Nephron progenitor cell (in vitro differentiated cells): ENCODE data around the gene ASB13.
A peak's percentile ranks its signal among the peaks of the same experiment; 100 is the strongest.

Source experiments
- DNase-seq: peaks from one replicate; pipeline ENCODE4 v3.0.0; 2021
- H3K27ac Mint-ChIP-seq: 2 replicates; pipeline ENCODE4 v1.8.0; 2021; ENCODE audit warnings: mild to moderate bottlenecking, moderate library complexity, mixed read lengths
- H3K27me3 Mint-ChIP-seq: 2 replicates; pipeline ENCODE4 v1.8.0; 2021; ENCODE audit warnings: mild to moderate bottlenecking, low read depth, mixed read lengths; ENCODE audit not compliant: poor library complexity
- H3K36me3 Mint-ChIP-seq: 2 replicates; pipeline ENCODE4 v1.8.0; 2021; ENCODE audit warnings: low read depth, mixed read lengths
- H3K4me1 Mint-ChIP-seq: 2 replicates; pipeline ENCODE4 v1.8.0; 2021; ENCODE audit warnings: mixed read lengths
- H3K4me3 Mint-ChIP-seq: 2 replicates; pipeline ENCODE4 v1.8.0; 2021; ENCODE audit warnings: mild to moderate bottlenecking, moderate library complexity, mixed read lengths
- H3K9me3 Mint-ChIP-seq: 2 replicates; pipeline ENCODE4 v1.8.0; 2021; ENCODE audit warnings: mild to moderate bottlenecking, moderate library complexity, mixed read lengths
- TF ChIP-seq, protein P1 (sequence below): fragments of 200-600 bp; sonication (generic); IDR thresholded peaks from 2 replicates; pipeline ENCODE4 v1.5.0; 2021; ENCODE audit warnings: antibody characterized with exemption

ASB13 gene

DNA sequence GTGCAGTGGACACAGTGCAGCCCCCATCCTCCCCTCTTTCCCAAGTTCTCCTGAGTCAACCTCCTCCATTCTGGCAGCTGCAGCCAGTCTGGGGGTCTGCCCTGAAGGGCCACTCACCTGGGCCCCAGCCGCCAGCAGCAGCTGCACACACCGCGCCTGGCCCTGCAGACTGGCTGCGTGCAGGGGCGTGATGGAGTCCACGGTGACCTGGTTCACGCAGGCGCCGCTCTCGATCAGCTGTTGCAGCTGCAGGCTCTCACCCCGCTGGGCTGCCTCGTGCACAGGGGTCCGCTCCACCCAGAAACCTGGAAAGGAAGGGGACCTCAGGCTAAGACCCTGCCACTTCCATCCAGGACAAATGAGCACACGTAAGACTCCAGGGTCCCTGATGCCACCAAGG lies 13.6 kb downstream of the ASB13 start:
- no peak overlapping the region for H3K27ac Mint-ChIP-seq
- TF ChIP-seq, protein P1, sequence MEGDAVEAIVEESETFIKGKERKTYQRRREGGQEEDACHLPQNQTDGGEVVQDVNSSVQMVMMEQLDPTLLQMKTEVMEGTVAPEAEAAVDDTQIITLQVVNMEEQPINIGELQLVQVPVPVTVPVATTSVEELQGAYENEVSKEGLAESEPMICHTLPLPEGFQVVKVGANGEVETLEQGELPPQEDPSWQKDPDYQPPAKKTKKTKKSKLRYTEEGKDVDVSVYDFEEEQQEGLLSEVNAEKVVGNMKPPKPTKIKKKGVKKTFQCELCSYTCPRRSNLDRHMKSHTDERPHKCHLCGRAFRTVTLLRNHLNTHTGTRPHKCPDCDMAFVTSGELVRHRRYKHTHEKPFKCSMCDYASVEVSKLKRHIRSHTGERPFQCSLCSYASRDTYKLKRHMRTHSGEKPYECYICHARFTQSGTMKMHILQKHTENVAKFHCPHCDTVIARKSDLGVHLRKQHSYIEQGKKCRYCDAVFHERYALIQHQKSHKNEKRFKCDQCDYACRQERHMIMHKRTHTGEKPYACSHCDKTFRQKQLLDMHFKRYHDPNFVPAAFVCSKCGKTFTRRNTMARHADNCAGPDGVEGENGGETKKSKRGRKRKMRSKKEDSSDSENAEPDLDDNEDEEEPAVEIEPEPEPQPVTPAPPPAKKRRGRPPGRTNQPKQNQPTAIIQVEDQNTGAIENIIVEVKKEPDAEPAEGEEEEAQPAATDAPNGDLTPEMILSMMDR, result no peak
- H3K4me3 Mint-ChIP-seq, result no peak overlapping the region
- no peak for DNase-seq
- peaks cover 6% of the 10 kb centered on the region for H3K27me3 Mint-ChIP-seq
- no peaks in the 10 kb centered on the region for H3K9me3 Mint-ChIP-seq
- peaks cover 28% of the 10 kb centered on the region for H3K4me1 Mint-ChIP-seq
- peaks cover 17% of the 10 kb centered on the region for H3K36me3 Mint-ChIP-seq

- no peak for DNase-seq
- H3K9me3 Mint-ChIP-seq, result no peaks in the 10 kb centered on the region
- no peak overlapping the region for H3K4me3 Mint-ChIP-seq
- peaks cover 28% of the 10 kb centered on the region for H3K4me1 Mint-ChIP-seq
- no peak overlapping the region for H3K27ac Mint-ChIP-seq
- TF ChIP-seq, protein P1, result no peak
- peaks cover 9% of the 10 kb centered on the region for H3K27me3 Mint-ChIP-seq
- H3K36me3 Mint-ChIP-seq, result peaks cover 30% of the 10 kb centered on the region
Measured at GRCh38 chr10:5651388-5651764, 15.0 kb downstream of the ASB13 start.

DNA sequence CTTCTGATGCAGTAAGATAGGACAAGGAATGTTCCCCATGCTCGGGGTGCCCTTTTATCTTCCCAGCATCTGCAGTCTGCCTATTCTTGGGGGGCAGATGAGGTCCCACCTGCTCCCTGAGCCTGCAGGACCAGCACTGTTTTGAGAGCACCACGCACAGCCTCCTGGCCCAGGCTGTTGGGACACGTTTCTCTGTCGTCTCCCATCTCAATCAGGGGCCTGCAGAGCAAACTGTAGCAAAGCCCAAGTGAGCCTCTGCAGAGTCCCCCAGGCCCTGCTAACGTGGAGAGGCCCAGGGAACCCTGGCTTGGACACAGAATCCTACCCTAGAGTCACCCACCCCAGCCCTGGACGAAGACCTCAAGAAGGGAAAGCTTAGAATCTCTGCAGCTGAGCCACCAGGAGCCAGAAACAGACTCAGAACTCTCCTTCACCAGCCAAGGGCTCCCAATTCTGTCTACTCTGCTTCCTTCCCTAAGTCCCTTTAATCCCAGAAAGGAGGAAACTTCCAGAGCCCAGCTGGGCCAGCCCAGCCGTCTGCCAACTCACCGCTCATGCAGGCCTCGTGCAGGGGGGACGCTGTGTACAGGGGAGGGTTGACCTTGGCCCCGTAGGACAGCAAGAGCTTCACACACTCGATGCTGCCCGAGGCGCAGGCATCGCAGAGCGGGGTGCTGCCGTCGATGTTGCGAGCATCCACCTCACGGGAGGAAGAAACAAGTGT lies 15.6 kb downstream of the ASB13 start:
- Mint-ChIP-seq H3K4me3 (no peak overlapping the region), H3K27me3 (peaks cover 9% of the 10 kb centered on the region), H3K9me3 (no peaks in the 10 kb centered on the region), H3K4me1 (peaks cover 29% of the 10 kb centered on the region), H3K36me3 (peaks cover 31% of the 10 kb centered on the region), H3K27ac (no peak overlapping the region)
- TF ChIP-seq, protein P1, result no peak
- no peak for DNase-seq

DNA sequence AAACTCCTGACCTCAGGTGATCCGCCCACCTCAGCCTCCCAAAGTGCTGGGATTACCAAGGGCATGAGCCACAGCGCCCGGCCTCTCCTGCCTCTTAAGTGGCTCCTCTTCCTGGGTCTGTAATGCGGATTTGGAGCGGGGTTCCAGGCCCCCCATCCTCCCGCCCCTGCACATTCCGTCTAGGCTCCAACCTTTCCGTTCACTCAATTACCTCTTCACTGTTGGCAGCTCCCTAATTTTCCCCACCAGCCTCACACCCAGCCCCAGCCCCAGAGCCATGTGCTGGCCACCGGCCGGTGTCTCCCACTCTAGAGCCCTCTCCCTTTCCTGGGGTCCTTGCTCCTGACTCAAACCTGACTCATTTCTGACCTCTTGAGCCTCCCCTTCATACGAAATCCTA lies 16.6 kb downstream of the ASB13 start:
- peaks cover 31% of the 10 kb centered on the region for H3K4me1 Mint-ChIP-seq
- H3K27me3 Mint-ChIP-seq, result peaks cover 3% of the 10 kb centered on the region
- H3K9me3 Mint-ChIP-seq, result no peaks in the 10 kb centered on the region
- TF ChIP-seq, protein P1, result no peak
- no peak for DNase-seq
- peaks cover 37% of the 10 kb centered on the region for H3K36me3 Mint-ChIP-seq
- no peak overlapping the region for H3K4me3 Mint-ChIP-seq
- peak overlapping the region; percentile 44 for H3K27ac Mint-ChIP-seq

DNA sequence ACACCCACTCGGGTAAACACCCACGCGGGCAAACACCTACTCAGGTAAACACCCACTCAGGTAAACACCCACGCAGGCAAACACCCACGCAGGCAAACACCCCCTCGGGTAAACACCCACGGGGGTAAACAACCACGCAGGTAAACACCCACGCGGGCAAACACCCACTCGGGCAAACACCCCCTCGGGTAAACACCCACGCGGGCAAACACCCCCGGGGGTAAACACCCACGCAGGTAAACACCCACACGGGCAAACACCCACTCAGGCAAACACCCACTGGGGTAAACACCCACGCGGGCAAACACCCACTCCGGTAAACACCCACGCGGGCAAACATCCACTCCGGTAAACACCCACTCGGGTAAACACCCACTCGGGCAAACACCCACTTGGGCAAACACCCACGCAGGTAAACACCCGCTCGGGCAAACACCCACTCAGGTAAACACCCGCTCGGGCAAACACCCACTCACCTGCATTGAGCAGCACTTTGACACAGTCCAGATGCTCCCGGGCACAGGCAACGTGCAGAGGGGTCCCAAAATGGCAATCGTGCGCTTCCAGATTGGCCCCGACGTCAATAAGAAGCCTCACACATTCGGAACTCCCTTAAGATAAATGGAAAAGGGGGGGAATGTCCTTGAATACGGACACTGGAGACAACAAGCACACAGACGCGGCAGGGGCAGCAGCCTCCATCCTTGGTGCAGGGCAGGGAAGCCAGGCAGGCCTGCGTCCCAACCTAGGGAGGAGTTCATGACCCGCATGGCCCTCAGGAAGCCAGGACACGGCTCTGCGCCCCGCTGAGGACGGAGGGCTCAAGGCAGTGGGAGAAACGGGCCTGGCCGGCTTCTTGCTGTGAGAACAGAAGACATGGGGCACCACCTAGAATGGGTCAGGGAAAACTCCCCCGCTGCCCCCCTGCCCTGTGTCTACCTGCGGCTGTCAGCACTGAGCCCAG lies 17.6 kb downstream of the ASB13 start:
- no peak for DNase-seq
- no peaks in the 10 kb centered on the region for H3K9me3 Mint-ChIP-seq
- H3K27me3 Mint-ChIP-seq, result peaks cover 3% of the 10 kb centered on the region
- H3K27ac Mint-ChIP-seq, result no peak overlapping the region
- TF ChIP-seq, protein P1, result no peak
- peaks cover 44% of the 10 kb centered on the region for H3K36me3 Mint-ChIP-seq
- H3K4me1 Mint-ChIP-seq, result peaks cover 32% of the 10 kb centered on the region
- no peak overlapping the region for H3K4me3 Mint-ChIP-seq
